HG03520 (cell line): ENCODE results near the gene REEP3.
"Not testable (repeated sequence)": the region's sequence is repeated elsewhere in the genome, so short reads cannot be mapped to it uniquely, and the experiment has no call there.

Source experiments
- ATAC-seq: cut with Tn5 transposase; IDR thresholded peaks from one replicate; pipeline ENCODE4 v1.9.1; 2021; ENCODE audit warnings: mild to moderate bottlenecking, moderate library complexity; ENCODE audit not compliant: unreplicated experiment

REEP3 gene

GRCh38 chr10:63661347-63661746 is 140.1 kb downstream of the REEP3 start:
- no peak for ATAC-seq

DNA sequence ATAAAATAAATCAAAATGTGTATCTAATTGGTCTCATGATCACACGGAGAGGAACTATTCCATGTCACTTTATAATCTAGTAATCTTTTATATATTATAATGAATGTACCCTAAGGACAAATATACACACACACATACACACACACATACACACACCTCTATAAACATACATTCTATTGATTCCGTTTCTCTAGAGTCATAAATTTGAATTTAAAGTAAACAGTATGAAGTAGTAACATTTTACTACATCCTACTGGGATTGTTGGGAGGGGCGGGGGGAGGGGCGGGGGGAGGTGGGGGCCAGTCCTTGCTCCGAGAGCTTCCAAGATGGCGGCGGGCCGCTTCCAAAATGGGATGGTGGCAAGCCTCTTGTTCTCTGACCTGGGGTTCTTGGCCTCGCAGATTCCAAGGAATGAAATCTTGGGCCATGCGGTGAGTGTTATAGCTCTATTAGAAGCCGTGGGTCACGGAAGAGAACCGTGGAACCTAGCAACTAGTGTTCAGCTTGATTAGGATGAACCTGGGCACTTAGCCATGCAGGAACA is 143.2 kb downstream of the REEP3 start:
- no peak for ATAC-seq

DNA sequence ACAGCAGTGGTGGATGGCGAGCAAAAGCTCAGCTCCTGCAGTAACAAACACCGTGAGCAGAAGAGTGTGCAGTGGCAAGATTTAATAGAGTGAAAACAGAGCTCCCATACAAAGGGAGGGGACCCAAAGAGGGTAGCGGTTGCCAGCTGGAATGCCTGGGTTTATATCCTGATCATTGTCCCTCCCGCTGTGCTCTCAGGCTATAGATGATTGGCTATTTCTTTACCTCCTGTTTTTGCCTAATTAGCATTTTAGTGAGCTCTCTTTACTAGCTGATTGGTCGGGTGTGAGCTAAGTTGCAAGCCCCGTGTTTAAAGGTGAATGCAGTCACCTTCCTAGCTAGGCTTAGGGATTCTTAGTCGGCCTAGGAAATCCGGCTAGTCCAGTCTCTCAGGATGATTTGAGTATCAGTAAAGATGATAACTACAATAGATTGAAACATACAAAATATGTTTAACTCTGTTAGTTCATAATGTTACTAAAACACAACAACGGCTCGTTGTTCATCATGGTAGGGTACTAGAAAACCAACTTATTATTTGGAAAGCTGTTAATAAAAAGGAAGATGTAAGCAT is 143.9 kb downstream of the REEP3 start:
- ATAC-seq, result not testable (repeated sequence)

DNA sequence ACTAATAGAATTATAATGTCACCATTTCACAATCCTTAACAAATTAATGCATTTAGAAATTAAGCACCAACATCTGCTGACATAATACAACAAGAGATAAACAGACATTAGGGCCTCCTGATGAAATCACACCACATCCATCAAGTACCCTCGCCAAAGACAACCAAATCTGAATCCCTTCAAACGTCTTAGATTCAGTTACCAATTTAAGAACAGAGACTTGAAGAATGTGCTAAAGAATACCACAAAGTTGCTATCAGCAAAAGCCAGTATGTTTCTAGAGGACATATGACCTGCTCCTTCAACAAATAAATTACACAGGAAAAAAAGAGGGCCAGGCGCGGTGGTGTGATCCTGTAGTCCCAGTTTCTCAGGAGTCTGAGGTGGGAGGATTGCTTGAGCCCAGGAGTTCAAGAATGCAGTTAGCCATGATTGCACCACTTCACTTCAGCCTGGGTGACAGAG is 144.5 kb downstream of the REEP3 start:
- no peak for ATAC-seq

DNA sequence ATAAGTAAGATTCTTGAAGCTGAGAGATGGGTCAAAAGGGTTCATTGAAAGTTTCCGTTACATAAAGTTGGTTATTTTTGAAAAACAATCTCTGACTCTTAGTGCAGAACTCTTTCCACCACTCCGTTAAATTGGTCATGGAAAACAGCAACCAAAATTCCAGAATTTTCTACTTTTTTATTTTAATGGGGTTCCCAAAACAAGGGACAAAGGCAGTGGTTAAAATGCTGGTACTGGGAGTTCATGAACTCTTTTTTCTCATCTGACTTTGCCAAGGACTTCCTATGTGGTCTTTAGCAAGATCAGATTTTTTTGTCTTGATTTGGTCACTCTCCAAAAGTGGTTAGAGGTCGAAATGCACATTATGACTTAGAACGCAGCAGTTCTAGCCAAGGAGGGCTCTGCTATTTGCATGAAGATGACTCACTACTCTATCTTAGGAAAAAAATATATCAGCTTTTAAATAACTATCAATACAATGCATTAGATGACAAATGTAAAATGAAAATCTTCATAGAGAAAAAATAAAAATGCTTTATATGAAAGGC is 145.7 kb downstream of the REEP3 start:
- peak; percentile 91 for ATAC-seq

GRCh38 chr10:63667596-63668480 is 146.6 kb downstream of the REEP3 start:
- ATAC-seq, result no peak

DNA sequence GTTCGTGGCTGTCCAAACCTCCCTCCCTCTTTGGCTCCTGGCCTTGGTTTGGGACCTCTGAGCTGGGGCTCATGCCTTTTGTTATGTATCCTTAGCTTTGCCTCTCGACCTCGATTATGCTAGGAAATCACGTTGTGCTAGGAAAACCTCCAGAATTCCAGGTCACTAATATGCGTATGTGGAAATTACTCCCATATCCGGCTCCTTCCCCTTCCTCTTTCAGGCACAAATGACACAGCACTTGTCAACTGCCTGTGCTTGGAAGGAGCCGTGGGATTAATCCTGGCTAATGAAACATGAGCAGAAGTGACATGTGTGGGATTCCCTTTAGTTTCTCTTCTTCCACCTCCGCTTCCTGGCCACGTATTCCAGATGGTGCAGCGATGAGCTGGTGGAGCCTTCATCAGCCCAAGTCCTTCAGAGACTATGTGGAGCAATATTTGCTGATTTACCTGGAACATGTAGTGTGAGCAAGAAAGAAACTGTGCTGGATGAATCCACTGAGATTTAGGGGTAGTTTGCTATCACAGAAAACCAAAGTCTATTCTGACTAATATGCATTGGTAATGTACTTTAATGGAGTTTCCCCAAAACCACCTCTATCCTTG is 149.2 kb downstream of the REEP3 start:
- no peak for ATAC-seq

DNA sequence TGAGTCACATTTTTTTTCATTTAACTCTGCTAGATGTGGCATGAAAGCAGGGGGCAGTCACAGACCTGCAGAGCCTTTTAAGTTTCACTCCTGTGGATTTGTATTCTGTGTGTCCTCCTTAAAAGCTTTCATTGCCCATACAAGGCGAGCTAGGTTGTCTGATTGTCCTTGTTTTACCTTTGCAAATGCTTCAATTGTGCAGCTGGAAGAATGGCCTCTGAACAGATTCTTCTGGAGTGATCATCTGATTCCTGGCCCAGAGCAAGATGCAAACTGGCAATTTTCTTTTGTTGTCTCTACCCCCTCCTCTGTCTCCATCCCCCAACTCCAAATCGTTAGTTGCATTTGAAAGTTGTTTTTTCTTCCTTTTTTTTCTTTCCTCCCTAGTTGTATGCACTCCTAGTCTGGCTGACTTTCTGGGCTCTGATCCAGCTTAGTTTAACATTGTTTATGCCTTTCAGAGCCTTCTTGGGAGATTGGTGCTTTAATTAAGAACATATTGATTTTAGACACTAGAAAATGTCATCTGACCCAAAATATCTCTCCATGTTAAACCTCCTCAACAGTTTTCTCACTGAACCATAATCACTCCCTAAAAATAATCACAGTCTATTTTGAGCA is 150.2 kb downstream of the REEP3 start:
- ATAC-seq, result no peak

DNA sequence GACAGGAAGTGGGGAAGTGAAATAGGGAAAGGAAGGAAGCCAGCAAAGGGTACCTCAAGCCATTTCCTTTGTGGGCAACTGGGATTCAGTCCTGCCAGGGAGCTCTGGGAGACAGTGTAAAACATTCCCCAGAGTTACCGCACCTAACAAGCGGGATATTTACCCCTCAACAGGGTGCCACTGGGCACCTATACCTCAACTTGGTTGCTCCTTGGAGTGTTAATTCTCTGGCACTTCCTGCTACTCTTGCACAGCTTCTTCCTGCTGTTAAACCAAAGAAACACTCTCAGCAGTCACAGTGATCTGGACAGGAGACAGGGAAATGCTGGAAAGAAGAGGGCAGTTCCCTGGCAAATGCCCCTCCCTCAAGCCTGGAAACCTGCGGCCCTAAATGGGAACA is 151.3 kb downstream of the REEP3 start:
- no peak for ATAC-seq

- no peak for ATAC-seq
Measured at GRCh38 chr10:63673246-63673645, 152.0 kb downstream of the REEP3 start.

DNA sequence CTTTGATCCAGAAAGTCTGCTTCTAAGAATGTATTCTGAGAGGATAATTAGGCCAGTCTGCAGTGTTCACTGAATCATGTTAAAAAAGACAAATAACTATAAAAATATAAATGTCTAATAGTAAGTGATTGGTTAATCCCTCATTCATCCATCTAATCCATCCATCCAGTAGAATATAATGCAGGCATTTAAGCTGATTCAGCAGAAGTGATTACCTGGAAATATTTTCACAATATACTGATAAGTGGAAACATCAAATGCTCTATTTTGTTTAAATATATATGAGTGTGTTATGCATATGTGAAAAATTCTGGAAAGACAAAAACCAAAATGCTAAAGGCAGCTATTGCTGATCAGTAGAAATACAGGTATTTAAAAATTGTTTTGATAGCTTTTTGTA is 152.6 kb downstream of the REEP3 start:
- ATAC-seq, result no peak
